ENCODE data around the gene IL37. TPM values are rescaled to one million over a fixed set of nuclear protein-coding genes. Genes with fewer than 3 reads are reported as not detected.
A peak's percentile ranks its signal among the peaks of the same experiment; 100 is the strongest.
"Not testable (repeated sequence)": the region's sequence is repeated elsewhere in the genome, so short reads cannot be mapped to it uniquely, and the experiment has no call there.

The IL37 gene
- total RNA-seq, 1 donor from 2014 or later: not detected

DNA sequence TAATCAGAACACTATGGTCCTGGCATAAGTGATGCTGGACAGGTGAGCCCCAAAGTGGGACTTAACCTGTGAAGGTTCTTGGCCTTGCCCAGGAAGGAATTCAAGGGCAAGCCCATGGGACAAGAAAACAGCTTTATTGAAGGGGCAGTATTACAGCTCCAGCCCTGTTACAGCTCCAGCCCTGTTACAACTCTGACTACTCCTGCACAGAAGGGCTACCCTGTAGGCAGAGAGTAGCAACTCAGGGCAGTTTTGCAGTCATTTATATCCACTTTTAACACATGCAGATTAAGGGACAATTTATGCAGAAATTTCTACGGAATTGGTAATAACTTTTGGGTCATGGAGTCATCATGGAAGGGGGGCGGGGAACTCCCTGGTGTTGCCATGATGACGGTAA lies 15.7 kb downstream of the IL37 start:
- DNase-seq (ENCODE audit: low read depth): no peak
- TF ChIP-seq, protein P1, sequence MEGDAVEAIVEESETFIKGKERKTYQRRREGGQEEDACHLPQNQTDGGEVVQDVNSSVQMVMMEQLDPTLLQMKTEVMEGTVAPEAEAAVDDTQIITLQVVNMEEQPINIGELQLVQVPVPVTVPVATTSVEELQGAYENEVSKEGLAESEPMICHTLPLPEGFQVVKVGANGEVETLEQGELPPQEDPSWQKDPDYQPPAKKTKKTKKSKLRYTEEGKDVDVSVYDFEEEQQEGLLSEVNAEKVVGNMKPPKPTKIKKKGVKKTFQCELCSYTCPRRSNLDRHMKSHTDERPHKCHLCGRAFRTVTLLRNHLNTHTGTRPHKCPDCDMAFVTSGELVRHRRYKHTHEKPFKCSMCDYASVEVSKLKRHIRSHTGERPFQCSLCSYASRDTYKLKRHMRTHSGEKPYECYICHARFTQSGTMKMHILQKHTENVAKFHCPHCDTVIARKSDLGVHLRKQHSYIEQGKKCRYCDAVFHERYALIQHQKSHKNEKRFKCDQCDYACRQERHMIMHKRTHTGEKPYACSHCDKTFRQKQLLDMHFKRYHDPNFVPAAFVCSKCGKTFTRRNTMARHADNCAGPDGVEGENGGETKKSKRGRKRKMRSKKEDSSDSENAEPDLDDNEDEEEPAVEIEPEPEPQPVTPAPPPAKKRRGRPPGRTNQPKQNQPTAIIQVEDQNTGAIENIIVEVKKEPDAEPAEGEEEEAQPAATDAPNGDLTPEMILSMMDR (conservative IDR thresholded peaks at IDR 0.05; ENCODE audit: low read depth, low read length): no peak
- H3K4me3 ChIP-seq (ENCODE audit: low read depth, low read length): no peak overlapping the region

DNA sequence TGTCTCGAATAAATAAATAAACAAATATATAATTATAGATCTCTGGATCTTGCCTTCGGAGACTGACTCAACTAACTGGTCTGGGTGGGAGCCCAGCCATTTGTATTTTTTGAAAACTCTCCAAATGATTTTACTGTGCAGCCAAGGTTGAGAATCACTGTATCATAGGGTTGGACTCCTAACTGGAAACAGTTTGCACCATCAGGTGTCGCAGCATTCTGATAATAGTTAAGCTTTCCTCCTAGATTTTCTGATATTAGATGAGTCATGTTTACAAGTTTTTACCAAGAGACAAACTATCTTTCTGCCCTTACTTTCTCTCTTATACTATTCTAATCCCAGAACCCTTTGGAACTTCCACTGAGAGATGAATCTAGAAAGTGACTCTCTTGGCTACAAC lies 16.8 kb downstream of the IL37 start:
- no peak overlapping the region for H3K4me3 ChIP-seq (ENCODE audit: low read depth, low read length)
- no peak for DNase-seq (ENCODE audit: low read depth)
- TF ChIP-seq, protein P1 (conservative IDR thresholded peaks at IDR 0.05; ENCODE audit: low read depth, low read length): no peak

DNA sequence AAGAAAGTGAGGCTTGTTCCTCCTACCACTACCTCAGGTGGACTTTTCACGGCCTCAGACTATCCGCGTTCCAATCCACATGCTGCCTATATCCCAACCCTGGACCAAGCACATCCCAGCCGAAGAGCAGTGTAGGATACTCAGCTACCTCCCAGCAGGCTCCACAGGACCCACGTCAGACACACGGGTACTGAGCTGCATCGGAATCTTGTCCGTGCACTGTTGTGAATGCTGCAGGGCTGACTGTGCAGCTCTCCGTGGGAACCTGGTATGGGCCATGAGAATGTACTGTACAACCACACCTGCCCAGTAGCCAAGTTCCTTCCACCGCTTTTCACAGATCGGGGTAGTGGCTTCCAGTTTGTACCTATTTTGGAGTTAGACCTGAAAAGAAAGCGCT lies 22.3 kb downstream of the IL37 start:
- no peak overlapping the region for H3K4me3 ChIP-seq (ENCODE audit: low read depth, low read length)
- DNase-seq (ENCODE audit: low read depth): no peak
- TF ChIP-seq, protein P1 (conservative IDR thresholded peaks at IDR 0.05; ENCODE audit: low read depth, low read length): no peak

GRCh38 chr2:112934117-112934516 lies 23.2 kb downstream of the IL37 start:
- not testable (repeated sequence) for DNase-seq (ENCODE audit: low read depth); H3K4me3 ChIP-seq (ENCODE audit: low read depth, low read length)

GRCh38 chr2:112936927-112937232 lies 25.9 kb downstream of the IL37 start:
- no peak for DNase-seq (ENCODE audit: low read depth)
- TF ChIP-seq, protein P1 (conservative IDR thresholded peaks at IDR 0.05; ENCODE audit: low read depth, low read length): no peak
- H3K4me3 ChIP-seq (ENCODE audit: low read depth, low read length): no peak overlapping the region

GRCh38 chr2:112938904-112939303 lies 27.9 kb downstream of the IL37 start:
- DNase-seq (ENCODE audit: low read depth): peak; percentile 47
- H3K4me3 ChIP-seq (ENCODE audit: low read depth, low read length): no peak overlapping the region
- TF ChIP-seq, protein P1 (conservative IDR thresholded peaks at IDR 0.05; ENCODE audit: low read depth, low read length): no peak

- no peak overlapping the region for H3K4me3 ChIP-seq (ENCODE audit: low read depth, low read length)
- no peak for DNase-seq (ENCODE audit: low read depth)
- TF ChIP-seq, protein P1 (conservative IDR thresholded peaks at IDR 0.05; ENCODE audit: low read depth, low read length): no peak
Observed at GRCh38 chr2:112939425-112939824, 28.5 kb downstream of the IL37 start.
